ENCODE data around the gene FFAR3. TPM values are rescaled to one million over a fixed set of nuclear protein-coding genes. Genes with fewer than 3 reads are reported as not detected.
A peak's percentile ranks its signal among the peaks of the same experiment; 100 is the strongest.

FFAR3 gene
- total RNA-seq, 1 donor from 2014 or later = not detected

DNA sequence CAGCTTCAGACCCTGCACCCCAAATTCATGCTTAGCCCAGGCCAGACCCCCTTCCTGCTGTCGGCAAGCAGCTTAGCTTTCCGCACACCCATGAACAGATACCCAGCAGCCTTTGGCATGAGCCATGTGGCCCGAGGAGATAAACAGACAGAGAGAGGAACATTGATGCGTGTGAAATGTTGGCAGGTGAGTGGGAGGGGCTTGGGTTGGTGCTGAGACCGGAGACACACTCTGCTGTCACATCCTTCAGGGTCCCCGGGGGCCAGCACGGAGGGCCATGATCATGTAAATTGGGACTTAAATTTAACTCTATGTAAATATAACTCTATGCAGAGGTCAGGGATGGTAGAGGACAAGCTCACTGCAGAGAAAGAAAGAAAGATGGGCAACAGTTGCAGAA is 27.8 kb upstream of the FFAR3 start:
- no peak for DNase-seq (ENCODE audit: low spot score)
- no peak for ATAC-seq

DNA sequence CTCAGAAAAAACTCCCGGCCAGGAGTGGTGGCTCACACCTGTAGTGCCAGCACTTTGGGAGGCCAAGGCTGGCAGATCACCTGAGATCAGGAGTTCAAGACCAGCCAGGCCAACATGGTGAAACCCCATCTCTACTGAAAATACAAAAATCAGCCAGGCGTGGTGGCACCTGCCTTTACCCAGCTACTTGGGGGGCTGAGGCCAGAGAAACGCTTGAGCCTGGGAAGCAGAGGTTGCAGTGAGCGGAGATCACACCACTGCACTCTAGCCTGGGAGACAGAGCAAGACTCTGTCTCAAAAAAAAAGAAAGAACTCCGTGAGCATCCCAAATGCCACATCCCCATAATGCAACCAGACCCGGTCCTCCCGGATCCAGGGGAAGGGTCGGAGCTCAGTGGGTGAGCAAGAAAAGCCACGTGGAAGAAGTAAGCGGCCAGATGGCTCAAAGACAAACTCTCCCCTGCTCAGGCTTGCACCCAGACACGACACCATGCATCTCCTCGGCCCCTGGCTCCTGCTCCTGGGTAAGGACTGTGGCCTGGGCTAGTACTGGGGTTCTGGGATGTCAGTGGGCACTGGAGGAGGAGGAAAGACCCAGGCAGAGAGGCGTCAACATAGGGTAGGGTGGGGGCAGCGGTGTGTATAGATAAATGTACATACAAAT is 26.6 kb upstream of the FFAR3 start:
- ATAC-seq (no peak), DNase-seq (ENCODE audit: low spot score) (no peak)

DNA sequence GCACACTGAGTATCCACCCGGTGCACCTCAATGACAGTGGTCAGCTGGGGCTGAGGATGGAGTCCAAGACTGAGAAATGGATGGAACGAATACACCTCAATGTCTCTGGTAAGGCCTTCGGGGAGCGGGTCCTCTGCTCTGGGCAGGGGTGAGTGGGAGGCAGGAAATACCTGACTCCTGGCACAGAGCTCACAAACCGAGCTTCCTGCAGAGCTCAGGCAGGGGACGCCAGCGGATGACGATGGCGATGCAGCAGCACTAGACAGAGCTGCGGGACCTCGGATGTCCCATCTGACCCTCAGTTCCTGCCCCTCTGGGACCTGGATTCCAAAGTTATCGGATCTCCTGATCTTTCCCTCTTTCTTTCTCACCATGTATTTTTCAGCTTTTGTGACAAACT is 25.4 kb upstream of the FFAR3 start:
- no peak for ATAC-seq
- no peak for DNase-seq (ENCODE audit: low spot score)

DNA sequence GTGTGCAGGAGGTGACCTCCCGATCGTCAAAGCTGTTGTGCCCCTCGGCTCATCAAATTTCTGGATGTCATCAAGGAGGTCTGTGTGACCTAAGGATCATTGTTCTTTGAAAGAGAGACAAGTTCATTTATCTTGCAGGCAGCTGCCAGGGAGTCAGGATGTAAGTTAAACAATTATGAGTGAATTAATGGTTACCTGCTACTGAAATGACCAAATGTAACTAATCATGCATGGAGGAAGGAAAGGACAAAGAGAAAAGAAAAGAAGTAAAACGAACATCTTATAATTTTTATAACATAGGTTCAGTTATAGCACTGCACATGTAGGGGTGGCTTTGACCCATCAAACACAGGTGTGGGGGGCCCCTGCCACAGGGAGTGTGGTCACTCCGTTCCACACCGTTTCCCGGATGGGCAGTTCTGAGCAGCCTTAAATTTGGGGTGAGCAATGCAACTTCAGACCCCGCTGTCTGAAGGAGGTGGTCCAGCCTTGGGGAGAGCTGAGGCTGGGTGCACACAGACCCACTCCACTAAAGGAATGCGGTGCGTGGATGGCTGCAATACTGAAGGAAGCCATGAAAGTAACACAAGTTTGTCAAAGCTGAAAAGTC is 24.0 kb upstream of the FFAR3 start:
- DNase-seq (ENCODE audit: low spot score) = no peak

DNA sequence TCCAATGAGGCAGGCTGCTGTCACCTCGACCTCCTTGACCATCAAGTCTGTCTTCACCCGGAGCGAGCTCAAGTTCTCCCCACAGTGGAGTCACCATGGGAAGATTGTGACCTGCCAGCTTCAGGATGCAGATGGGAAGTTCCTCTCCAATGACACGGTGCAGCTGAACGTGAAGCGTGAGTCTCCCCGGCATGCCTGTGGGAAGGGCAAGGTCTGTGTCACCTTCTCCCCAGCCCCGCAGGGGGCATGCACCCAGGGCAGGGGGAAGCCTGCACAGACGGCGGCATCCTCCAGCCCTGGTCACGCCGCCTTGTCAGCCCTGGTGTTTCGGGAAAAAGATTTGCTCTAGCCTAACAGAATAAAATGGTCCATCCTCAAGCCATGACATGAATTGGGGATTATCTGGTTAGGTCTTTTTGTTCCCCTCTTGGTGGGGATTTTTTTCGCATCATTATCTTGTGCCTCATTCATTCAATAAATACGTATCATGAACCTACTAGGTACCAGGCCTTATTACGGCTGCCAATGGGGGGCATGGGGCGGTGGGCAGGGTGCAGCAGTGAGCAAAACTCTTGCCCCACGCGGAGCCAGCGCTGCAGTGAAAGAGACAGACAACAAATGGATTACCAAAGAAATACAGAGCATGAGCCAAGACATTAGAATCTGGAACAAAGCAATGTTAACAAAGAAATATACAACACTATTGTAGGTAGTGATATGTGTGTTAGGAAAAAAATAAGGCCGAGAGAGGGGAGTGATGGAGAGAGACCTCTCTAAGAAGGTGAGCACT is 21.9 kb upstream of the FFAR3 start:
- ATAC-seq (no peak), DNase-seq (ENCODE audit: low spot score) (no peak)

More for the DNA sequence above, 24.0 kb upstream of the FFAR3 start:
- no peak for ATAC-seq

DNA sequence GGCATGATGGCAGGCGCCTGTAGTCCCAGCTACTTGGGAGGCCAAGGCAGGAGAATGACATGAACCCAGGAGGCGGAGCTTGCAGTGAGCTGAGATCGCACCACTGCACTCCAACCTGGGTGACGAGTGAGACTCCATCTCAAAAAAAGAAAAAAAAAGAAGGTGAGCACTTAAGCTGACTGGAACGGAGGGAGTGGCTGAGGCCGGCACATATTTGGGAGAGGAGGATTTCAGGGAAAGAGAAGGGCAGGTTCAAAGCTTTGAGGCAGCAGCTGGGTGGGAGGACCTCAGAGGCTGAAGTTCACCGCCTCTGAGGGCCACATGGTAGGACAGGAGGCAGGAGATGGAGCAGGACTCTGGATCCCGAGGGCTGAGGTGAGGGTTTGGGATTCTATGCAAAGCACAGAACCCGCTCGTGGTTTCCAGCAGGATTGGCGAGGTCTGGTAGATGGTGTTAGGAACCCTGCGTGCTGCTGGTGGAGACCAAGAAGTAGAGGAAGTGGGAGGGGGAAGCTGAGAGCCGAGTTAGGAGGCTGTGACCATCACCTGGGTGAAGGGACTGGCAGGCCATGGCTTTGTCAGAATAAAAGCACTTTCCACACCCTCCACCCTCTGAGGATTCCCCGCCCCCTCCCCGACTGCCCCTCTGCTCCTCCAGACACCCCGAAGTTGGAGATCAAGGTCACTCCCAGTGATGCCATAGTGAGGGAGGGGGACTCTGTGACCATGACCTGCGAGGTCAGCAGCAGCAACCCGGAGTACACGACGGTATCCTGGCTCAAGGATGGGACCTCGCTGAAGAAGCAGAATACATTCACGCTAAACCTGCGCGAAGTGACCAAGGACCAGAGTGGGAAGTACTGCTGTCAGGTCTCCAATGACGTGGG is 20.9 kb upstream of the FFAR3 start:
- no peak for DNase-seq (ENCODE audit: low spot score)
- ATAC-seq = no peak

DNA sequence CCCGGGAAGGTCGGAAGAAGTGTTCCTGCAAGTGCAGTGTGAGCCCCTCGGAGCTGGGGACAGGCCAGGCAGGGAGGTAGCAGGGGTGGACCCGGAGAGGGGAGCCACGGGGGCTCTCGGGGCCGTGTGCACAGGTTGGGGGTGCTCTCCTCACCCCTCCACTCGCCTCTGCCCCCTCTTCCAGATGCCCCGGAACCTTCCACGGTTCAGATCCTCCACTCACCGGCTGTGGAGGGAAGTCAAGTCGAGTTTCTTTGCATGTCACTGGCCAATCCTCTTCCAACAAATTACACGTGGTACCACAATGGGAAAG is 20.3 kb upstream of the FFAR3 start:
- no peak for DNase-seq (ENCODE audit: low spot score)
- no peak for ATAC-seq

DNA sequence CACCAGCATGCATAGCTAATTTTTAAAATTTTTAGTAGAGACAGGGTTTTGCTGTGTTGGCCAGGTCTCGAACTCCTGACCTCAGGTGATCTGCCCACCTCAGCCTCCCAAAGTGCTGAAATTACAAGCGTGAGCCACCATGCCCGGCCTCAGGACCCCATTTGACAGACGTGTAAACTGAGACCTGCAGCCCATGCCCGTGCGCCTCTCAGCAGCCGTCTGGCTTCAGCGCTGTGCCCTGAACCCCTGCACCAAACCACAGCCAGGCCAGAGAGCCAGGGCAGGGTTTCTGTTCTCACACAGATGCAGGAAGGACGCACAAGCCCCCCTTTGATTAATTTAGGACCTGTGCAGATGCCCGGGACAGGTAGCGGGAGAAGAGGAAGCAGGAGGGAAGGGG is 17.8 kb upstream of the FFAR3 start:
- ATAC-seq = no peak
- no peak for DNase-seq (ENCODE audit: low spot score)

DNA sequence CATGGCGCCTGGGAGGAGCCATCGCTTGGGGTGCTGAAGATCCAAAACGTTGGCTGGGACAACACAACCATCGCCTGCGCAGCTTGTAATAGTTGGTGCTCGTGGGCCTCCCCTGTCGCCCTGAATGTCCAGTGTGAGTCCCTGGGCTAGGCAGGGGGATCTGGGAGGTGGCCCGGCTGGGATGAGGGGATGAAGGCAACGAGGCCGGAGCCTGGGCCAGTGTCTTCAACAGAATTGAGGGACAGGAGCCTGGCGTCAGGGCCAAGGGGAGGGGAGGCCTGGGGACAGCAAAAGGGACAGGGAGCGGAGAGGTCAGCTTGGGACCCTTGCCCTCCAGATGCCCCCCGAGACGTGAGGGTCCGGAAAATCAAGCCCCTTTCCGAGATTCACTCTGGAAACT is 17.3 kb upstream of the FFAR3 start:
- no peak for ATAC-seq
- no peak for DNase-seq (ENCODE audit: low spot score)

DNA sequence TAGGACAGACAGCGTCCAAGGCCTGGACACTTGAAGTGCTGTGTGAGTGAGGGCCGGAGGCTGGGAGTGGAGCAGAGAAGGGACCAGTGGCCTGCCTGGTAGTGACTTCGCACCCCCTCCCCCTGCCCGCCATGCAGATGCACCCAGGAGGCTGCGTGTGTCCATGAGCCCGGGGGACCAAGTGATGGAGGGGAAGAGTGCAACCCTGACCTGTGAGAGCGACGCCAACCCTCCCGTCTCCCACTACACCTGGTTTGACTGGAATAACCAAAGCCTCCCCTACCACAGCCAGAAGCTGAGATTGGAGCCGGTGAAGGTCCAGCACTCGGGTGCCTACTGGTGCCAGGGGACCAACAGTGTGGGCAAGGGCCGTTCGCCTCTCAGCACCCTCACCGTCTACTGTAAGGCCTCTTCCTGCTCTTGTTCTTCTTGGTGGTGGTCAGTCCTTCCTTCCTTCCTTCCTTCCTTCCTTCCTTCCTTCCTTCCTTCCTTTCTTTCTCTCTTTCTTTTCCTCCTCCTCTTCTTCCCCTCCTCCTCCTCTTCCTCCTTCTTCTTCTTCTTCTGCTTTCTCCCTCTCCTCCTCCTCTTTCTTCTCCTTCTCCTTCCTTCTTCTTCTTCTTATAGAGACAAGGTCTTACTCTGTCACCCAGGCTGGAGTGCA is 16.6 kb upstream of the FFAR3 start:
- no peak for ATAC-seq
- no peak for DNase-seq (ENCODE audit: low spot score)

DNA sequence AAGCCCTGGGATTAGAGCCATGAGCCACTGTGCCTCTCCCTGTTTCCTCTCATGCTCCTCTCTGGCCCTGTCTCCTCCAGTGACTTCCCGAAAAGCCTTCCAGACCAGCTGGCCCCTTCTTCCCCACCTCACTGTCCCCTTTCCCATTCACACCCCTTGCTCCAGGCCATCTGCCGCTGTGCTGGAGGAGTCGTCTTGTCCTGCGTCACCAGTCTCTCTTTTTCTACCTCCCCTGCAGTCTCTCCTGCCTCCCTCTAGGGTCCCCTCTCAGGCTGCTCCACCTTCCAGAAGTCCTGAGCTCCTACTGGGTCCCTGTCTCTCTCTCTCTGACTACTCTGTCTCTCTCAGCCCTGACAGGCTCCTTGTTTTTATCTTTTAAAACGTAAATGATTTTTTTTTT is 15.8 kb upstream of the FFAR3 start:
- ATAC-seq = no peak
- DNase-seq (ENCODE audit: low spot score) = no peak

DNA sequence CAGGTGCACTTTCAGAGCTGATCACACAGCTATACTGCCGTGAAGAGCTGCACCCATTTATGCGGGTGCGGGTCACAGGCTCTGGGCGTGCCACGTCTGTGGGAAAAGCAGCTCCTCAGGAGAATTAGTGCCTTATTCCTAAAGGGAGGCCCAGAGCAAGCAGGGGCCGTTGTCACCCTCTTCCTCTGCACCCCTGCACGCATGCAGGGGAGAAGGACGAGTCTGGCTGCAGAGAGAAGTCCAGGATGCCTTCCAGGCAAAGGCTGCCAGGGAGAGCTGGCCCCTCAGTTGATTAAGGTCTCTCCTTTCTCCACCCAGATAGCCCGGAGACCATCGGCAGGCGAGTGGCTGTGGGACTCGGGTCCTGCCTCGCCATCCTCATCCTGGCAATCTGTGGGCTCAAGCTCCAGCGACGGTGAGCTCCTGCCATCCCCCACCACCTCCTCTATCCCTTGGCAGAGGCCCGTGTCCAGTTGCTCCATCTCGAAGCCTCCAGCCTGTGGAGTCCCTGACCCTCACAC is 13.7 kb upstream of the FFAR3 start:
- DNase-seq (ENCODE audit: low spot score) = peak; percentile 40

DNA sequence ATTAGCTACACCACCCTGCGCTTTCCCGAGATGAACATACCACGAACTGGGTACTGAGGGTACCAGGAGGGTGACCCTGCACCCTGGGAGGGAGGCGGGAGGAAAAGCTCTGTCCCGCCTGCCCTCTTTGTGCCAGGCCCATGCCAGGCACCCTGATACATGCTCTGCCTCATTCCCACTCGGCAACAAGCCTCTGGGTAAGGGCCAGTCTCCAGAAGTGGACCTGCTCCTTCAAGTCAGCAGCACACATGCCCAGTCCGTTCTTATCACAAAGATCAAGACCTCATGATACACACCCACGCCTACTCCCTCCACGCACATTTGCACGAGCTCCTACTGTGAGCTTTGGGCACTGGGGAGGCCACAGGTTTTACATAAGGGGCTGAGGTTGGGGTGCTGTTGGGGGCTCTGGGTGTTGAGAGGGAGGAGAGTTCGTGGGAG is 12.6 kb upstream of the FFAR3 start:
- DNase-seq (ENCODE audit: low spot score) (peak; percentile 37), ATAC-seq (no peak)

More for the DNA sequence above, 13.7 kb upstream of the FFAR3 start:
- ATAC-seq = no peak

DNA sequence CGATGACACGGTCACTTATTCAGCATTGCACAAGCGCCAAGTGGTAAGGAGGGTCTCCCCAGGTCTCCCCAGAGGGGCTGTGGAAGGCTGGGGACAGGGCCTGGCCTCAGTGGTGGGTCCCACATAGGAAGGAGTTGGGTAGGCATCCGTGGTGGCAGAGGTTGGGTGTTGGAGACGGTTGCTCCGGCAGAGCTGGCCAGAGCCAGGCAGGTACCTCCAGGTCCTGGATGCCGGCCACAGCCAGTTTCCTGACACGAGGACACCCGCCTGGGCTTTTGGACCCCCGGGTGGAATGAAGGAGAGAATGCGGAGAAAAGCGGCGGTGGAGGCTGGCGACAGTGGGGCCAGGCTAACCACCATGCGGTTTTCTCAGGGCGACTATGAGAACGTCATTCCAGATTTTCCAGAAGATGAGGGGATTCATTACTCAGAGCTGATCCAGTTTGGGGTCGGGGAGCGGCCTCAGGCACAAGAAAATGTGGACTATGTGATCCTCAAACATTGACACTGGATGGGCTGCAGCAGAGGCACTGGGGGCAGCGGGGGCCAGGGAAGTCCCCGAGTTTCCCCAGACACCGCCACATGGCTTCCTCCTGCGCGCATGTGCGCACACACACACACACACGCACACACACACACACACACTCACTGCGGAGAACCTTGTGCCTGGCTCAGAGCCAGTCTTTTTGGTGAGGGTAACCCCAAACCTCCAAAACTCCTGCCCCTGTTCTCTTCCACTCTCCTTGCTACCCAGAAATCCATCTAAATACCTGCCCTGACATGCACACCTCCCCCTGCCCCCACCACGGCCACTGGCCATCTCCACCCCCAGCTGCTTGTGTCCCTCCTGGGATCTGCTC is 11.8 kb upstream of the FFAR3 start:
- ATAC-seq (no peak), DNase-seq (ENCODE audit: low spot score) (peak; percentile 45)

DNA sequence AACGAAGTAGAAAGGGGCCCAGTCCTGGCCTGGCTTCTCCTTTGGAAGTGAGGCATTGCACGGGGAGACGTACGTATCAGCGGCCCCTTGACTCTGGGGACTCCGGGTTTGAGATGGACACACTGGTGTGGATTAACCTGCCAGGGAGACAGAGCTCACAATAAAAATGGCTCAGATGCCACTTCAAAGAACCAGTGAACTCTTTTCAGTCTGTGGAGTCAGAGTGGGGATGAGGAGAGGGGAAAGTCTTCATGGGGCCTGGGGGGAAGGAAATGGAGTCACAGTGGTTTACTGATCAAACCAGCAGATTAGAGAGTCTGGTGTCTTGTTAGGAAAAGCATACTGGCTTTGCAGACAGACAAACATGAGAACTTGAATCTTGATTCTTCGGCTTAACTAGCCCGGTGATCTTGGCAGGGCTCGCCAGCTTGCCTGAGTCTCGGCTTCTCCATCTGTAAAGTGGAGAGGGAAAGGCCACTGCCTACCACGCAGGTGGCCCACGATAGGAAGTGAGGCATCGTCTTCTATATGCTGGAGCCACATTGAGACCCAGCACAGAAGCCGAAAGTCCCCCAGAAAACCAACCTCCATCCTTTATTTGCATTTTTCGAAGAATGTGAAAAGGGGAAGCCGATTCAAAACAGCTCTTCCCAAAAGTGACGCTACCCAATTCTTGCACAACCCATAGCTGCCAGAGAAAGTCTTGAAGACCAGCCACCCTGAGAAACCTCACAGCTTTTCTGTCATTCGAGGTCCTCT is 10.9 kb upstream of the FFAR3 start, which contains the start of gene FFAR1:
Gene FFAR1, plus strand, starts transcription at position 732 of the 759 bp plus-strand sequence. CDS start 3,650 bp downstream, outside the sequence.
- ATAC-seq (no peak), DNase-seq (ENCODE audit: low spot score) (peak; percentile 41)

DNA sequence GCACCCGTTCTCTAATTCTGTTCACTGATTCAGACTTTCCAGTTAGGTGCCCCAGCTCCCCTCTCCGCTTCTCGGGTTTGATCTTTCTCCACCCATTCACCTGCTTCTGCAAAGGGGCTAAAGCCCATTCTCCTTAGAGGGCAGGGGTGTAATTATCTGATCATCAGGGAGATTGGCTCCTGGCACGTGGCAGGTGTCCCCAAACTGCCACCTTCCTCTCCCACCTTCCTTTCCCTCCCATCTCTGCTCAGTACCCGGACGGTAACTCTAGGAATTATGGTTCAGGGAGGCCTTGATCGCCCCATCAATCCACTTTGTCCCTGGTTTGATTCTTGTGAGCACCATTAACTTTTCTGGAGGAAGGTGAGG is 10.3 kb upstream of the FFAR3 start:
- ATAC-seq (no peak), DNase-seq (ENCODE audit: low spot score) (no peak)

DNA sequence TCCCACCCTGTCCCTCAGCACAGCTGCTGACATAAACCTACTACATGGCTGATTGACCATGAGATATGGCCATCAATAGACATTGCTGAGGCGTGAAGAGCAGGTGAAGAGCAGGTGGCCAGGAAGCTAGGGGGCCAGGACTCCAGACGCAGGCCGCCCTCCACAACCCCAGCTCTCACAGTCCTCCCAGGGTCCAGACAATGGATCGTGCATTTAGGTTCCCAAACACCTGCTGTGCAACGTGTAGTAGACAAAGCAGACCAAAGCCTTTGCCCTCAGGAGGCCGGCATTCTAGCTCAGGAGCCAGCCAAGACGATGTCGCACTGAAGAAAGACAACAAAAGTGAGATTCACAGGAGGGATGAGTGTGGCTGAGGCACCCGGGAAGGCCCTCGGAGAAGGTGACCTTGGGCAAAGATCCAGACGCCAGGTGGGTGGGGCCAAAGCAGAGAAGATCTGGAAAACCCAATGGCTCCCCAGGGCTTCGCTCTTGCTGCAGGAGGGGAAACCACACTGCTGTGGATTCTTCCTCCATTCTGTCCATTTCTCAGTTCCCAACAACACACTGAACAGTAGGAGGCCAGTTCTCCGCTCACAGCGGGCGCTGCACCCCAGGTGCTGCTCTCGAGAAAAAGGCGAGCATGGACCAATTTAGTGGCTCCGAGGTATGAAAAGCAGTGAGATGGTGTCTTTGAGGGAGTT is 9.2 kb upstream of the FFAR3 start:
- ATAC-seq = no peak
- DNase-seq (ENCODE audit: low spot score) = peak; percentile 40

Data from left lobe of liver (tissue), 2 donors.